HG02588 (cell line): ENCODE results near the gene DLST.

Source experiments
- ATAC-seq: cut with Tn5 transposase; IDR thresholded peaks from one replicate; pipeline ENCODE4 v1.9.1; 2021; ENCODE audit warnings: mild to moderate bottlenecking, moderate library complexity; ENCODE audit not compliant: unreplicated experiment

Gene DLST

DNA sequence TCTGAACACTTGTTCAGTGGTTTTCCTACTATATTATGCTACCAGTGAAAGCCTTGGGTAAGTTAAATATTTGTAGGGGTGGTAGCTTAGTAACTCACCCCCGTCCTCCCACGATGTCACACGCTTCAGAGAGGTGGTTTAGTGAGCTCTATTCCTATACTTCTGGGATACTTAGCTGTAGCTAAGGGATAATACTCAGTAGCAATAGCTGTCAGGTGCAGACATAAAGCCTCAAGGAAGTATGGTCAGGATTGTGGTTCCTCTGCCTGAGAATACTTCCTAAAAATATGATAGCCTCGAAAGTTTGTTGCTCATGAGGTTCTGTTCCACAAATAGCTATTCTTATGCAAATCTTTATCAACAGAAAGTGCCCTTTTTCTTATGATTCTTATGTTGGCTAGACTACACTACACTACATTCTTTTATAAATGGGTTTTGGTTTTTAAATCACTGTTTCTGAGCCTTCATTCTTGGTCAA lies 11.9 kb downstream of the DLST start:
- no peak for ATAC-seq

DNA sequence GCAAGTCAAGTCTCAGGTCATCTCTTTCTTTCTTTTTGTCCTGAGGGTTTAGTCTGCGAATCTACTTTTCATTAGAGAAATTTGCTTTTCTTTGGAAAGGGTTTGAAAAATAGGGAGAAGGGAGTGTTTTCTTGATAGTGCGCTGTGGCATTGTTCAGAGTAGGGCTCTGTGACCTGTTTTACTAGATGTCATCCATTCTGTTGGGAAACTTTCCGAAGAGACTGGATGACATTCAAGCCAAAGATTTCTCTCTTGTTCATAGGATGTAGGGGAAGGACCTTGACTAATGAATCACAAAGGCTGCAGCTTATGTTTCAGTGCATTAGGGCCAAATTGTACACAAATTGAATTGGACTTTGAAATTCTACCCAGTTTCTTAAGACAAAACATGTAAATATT lies 14.7 kb downstream of the DLST start:
- no peak for ATAC-seq

DNA sequence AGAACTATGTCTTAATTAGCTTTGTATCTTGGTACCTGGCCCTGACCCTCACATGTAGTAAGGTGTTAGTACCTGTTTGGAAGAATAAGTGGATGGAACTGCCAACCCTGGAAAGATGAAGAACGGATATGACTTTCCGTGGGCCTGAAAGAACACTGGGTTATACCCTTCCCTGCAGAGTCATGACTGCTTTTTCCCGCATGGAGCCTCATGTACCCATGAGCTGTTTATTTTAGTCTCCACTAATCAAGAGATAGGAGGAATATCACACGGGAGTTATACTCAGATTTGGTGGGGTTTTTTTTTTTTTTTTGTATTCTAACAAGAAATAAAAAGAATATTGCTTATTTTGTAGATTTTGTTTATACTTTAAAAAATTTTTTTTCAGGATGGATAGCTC lies 15.9 kb downstream of the DLST start:
- no peak for ATAC-seq

DNA sequence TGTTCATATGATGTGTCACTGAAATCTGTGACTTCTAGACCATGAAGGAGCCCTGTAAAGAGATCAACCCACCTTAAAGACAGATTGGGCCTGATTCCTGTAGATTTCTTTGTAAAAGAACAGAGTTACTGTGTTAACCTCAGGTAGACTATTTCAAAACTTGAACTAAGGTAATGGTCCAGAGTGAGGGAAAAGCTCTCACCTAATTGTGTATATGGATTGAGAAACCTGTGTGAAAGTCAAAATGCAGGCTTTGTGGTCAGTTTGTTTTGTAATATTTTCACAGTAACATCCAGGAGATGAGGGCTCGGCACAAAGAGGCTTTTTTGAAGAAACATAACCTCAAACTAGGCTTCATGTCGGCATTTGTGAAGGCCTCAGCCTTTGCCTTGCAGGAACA lies 16.4 kb downstream of the DLST start:
- no peak for ATAC-seq

DNA sequence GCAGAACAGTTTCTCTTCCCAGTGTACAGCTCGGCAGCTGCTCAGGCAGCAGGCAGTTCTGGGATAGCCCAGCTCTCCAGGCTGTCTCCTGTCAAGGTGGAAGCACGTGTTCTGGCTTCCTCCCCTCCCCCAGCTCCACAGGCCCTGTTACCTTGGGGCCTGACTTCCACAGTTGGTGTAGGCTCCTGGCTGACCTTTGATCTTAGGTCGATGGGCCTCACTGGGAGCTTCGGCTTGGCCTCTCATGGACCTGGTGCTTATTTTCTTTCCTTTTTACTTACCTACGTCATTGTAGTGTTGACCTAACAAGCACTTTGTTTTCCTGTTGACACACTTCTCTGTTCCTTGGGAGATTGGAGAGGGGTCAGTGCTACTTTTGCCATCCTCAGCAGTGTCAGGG lies 17.0 kb downstream of the DLST start:
- no peak for ATAC-seq

DNA sequence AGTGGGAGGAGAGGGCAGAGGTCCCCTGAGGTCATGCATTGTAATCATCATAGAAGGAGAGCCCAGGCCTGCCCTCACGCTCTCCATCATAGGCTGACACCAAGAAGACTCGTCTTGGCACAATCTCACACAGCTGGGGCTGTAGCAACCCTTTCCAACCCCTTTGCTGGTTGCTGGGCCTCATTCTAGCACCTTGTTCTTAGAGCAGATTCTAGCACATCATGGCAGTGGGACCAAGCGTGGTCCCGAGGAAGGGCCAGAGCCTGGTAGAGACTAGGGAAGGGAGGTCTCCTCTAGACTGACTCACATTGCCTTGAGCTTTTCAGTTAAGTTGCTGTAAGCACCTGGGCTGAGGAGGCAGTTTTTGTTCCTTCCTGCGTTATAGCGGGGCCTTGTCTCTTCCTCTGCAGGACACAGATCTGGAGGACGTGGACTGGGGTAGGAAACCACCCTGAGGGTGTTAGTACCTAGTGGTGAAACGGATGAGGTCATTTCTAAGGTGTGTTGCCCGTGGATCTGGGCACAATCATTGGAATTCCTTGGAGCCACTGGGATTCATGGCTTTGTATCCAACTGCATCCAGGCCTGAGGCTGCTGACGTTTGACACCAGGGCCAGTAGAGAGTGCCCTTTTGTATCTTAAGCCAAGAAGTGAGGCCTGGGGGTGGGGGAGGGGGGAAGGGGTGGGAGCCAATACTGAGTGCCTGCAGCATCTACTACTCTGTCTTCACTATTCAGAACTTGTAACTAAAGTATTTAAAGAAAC lies 21.4 kb downstream of the DLST start:
- no peak for ATAC-seq

DNA sequence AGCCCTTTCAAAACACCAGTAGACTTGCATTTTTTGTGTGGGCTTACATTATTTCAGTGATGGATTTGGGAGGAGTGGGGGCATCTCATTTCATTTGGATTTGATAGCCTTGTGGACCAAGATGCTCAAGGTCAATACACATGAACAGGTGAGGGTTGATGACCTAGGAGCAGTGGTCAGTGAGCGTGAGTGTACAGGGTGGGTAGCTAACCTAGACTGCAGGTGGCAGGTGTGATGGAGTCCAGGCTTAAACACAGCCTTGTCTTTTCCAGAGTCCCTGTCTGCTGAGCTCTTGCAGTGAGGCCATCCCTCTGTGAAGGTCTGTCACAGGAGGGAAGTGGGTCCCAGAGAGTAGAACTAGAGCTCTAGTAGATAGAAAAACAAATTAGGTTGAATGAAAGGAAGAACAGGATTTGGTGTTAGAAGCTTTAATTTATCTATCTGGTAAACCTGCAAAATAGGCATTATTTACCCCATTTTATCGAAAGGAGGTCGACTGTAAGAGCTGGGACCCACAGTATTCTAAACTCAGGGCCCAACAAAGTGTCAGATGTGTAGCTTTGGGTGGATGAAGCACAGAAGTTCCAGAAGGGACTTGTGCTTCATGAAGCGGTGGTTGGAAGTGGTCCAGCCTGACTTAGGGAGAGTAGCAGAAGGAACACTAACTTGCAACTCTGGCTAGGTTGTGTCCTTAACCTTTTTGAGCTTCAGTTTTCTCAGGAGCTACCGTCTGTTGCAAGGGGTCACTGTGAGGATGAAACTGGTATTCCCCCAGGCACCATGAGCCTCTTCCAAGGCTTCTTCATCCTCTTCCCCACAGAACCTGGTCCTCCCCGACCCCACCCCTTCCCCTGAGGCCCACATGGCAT lies 23.2 kb downstream of the DLST start:
- no peak for ATAC-seq

DNA sequence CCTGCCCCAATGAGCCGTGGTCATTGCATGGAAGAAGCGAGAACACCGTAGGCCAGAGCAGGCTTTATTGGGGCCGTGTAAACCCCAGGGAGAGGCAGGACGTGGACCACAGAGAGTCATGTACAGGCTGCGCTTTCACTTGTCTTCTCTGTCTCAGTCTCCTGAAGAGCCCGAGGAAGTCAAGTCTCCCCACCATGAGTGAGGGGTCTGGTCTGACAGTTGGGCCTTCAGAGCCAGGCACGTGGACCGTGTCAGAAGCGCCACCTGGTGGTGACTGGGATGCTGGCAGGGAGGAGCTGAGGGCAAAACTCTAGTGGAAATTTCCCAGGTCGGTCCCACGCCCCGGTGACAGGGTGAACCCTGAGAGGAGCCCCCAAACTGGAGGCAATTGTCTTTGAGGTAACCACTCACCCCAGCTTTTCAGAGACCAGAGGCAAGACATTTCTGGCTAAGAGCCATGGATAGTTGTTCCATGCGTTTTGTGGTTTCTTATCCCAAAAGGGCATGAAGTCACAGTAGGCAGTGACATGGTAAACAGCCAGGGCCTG lies 24.0 kb downstream of the DLST start:
- no peak for ATAC-seq

DNA sequence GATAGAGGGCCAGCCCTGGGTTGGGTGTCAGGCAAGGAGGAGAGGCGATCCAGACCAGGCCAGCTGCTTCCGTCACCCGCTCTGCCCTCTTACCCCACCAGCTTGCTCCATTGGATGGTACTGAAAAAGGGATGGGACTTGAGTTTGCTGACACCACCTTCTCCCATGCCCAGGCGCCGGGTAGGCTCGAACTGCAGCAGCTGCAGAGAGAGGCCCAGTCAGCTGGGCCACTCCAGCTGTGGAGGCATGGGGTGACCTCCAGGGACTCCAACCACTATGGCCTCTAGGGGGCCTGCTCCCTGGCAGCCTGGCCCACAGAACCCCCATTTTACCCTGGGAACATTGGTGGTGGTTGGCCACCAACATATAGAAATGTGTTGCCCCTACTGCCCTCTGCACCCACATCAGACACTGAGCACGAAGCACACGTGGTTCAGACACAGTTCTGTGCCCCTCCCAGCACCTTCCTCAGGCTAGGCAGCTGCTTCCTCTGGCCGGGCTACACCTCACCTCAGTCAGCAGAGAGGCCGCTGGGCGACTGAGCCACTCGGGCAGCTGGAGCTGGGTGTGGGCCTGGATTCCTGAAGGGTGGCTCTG lies 25.3 kb downstream of the DLST start:
- ATAC-seq = no peak

DNA sequence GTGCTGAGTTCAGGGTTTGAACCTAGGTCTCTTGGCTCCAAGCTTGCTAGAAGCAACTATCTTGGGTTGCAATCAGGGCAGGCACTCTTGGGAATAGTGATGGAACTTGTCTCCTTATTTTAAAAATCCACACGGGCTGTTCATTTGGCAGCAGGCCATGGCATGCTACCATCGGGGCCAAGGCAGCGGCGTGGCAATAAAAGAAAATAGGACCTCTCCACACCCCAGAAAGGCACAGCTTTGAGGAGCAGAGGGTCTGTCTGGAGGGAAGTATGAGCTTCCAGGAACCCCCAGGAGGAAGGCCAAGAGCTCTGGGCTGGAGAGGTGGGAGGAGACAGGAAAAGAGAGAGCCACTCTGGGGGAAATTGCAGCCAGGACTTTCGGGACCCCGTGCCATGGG lies 26.0 kb downstream of the DLST start:
- ATAC-seq = no peak

DNA sequence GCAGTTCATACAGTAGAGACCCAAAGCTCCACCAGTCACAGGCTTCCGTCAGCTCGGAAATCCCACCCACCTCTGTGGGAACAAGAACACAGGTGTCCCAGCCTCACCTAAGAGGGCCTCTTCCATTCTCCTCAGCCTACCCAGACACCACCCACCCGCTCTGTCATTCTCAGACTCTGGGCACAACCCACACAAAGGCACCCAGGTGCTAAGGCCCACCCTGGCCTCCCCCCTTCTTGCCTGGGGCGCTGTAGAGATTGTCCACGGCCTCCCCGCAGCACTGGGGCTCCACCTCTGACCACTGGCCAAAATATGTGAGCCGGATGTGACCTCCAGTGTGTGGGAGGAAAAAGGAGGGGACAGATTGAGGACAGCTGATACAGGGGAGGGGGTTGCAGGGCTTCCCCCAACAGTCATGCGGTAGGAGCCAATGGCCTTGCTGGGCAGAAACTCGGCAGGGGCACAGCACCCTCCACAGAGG lies 27.2 kb downstream of the DLST start:
- ATAC-seq = no peak

DNA sequence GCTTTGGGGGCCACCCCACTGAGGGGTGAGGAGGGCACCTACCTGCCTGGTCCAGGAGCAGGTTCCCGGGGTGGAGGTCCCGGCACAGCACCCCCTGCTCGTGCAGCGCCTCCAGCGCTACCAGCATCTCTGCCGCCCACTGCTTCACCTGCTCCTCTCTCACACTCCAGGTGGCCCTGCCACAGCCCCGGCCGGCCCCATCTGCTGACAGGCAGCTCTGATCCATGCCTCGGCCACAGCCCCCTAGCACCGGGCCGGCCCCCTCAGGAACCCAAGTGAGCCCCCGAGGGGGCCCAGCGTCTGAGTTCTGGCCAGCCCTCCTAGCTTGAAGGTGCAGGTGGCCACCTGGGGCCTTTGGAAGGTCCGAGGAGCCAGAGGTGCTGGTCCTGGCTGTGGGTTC lies 27.8 kb downstream of the DLST start:
- no peak for ATAC-seq

DNA sequence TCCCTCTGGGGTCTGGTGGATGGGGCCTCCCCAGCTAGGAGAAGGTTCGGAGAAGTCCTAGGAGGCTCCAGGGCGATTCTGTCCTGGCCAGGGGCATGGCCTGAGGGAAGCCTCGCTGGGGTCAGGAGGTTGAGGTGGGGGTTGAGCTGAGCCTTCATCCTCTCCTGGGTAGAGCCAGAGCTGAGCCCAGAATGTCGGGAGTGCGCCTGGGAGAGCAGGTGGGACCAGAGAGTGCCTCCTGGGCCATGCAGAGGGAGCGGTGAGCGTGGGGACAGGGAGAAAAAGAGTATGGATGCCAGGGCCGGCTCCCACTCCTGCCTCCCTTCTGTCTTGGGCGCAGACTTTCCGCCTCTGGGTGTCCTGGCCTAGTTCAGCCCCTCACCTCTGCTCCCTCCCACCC lies 28.2 kb downstream of the DLST start:
- no peak for ATAC-seq

DNA sequence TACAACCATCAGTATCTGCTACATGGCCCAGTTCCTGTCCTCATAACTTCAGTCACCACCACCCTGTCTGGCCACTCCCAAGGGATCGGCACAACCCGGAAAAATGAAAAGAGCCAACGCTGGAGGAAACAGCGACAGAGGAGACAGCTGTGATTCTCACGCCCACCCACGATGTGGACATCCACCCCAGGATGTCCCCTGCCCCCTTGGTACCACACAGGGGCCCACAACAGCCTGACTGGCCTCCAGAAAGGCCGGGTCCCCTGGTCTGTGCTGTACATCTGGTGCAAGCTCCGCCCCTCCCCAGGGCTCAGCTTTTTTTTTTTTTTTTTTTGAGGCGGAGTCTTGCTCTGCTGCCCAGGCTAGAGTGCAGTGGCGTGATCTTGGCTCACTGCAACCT lies 28.8 kb downstream of the DLST start:
- ATAC-seq = no peak

DNA sequence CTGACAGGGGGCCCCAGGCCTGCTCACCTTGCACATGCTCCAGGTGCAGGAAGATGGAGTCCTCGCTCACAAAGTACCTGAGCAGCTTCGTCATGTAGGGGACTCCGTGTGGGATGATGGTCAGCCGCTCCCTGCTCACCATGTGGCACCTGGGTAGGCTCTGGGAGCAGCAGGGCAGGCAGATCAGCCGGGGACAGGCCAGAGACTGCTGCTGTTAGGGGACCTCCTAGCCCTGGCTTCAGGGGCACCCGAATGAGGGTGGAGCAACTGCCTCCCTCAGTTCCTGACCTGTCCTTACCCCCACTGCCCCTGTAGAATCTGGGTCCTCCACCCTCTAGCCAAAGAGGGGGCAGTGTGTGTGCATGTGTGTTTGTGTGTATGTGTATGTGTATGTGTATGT lies 29.5 kb downstream of the DLST start:
- no peak for ATAC-seq

DNA sequence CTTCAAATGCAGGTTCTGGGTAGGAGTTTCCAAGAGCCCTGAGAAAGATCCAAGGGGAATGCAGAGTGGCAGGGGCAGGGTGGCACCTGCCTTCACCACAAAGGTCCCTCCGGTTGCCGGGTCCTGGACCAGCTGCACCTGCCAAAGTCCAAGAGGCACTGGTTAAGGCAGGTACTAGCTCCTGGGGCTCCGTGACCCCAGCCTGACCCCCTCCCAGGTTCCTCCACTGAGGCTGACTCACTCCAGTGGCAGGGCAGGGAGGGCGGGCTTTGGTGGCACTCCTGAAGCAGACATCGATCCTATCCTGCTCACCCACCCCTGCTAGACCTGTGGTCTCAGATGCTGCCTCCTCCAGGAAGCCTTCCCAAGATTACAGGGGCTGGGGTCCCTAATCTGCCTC lies 30.0 kb downstream of the DLST start:
- no peak for ATAC-seq

DNA sequence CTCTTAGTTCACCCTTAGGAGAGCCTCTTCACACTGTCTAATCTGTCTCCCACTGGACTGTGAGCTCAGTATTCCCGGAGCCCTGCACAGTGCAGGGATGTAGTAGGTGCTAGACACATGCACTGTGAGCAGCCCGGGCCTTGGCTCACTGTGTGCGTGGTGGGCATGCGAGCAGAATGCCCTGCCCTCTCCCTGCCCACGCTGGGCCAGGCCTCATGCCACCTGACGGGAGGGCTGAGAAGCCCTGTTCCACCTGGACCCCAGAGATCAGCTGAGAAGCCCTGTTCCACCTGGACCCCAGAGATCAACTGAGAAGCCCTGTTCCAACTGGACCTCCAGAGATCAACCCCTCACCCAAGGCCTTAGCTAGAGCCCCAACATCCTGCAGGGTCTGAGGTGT lies 30.4 kb downstream of the DLST start:
- no peak for ATAC-seq

DNA sequence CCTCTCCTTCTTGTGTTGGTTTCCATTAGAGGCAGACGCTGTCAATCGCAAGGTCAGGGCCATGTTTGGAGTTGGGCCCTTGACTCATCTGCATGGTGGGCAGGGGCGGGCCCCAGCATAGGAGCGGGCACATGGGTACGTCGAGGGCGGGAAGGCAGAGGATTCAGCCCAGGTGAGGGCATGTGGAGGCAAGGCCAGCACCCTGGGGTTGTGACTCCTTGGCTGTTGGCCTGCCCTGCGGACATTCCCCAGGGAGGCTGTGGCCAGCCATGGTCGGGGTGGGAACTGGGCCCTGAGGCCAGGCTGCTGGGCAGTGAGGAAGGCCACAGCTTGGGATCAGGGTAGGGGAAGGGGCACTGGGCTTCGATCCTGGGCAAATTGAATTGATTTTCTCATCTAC lies 31.1 kb downstream of the DLST start:
- no peak for ATAC-seq

DNA sequence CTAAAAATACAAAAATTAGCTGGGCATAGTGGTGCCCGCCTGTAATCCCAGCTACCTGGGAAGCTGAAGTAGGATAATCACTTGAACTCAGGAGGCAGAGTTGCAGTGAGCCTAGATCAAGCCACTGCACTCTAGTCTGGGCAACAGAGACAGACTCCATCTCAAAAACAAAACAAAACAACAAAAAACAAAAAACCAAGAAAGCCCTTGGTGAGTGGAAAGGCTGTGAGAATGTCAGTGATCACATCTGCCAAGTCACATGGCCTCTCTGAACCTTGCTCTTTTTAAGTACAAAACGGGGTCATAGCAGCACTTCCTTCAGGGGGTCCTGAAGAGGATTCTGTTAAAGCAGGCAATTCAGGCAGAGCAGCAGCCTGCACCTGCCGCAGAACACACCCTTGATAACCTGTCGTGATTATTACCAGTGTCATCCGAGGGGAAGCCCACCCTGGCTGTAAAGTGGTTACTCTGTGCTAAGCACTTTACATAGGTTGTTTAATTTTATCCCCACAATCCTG lies 31.7 kb downstream of the DLST start:
- ATAC-seq = no peak

DNA sequence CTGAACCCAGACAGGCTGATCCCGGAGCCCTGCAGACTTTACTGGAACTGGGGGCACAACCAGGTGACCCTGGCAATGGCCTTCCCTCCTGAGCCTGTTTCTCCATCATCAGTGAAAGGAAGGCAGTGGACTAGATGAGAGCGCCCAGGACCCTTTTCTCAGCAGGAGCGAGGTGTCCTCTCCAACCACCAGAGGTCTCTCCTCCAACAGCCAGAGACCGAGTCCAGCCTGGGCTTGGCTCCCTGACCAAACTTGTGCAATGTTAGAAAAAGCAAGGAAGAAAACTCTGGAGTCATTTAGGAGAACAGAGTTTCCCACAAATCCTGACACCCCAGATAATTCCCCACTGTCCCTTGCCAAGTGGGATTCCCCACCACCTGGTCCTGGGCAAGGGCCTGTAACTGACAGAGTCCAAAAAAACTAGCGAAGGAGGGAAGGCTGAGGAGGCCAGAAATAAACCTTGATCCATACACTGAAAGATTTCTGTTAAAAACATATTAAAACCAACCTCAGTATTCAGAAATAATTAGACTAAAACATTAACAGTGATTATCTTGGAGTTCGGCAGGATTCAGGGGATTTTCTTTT lies 32.4 kb downstream of the DLST start:
- no peak for ATAC-seq

DNA sequence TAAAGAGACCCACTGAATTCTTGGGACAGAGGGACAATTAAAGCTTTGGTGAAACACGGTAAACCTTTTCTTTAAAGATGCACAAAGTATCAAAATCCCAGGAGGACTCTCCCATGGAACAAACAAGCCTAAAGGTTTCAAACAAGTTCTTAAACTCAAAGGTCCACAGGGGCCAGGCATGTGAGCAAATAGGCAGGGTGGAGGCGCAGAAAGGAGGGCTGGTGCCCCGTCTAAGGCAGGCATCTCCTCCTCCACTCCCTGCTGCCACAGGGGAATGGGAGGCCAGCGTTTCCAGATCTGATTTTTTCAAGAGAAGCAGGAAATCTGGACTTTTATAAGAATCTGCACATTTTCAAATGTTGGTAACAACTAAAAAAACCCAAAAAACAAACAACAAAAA lies 33.7 kb downstream of the DLST start:
- ATAC-seq = no peak
